GM12865 (cell line): ENCODE results near the gene FCHSD2.
A peak's percentile ranks its signal among the peaks of the same experiment; 100 is the strongest.
"Not testable (repeated sequence)": the region's sequence is repeated elsewhere in the genome, so short reads cannot be mapped to it uniquely, and the experiment has no call there.

ENCODE experiments used
- DNase-seq: peaks from one replicate; pipeline ENCODE4 v3.0.0; 2010; ENCODE audit warnings: low read depth
- H3K4me3 ChIP-seq: 2 replicates; pipeline ENCODE4 v1.5.1; 2011; ENCODE audit warnings: mild to moderate bottlenecking, low read depth, low read length, control low read depth
- TF ChIP-seq, protein P1 (sequence below): IDR thresholded peaks from 2 replicates; pipeline ENCODE4 v1.5.1; 2011; ENCODE audit warnings: low read length, control low read depth, low read depth, inconsistent platforms; ENCODE audit not compliant: insufficient read depth; ENCODE audit errors: missing control alignments

FCHSD2 gene

DNA sequence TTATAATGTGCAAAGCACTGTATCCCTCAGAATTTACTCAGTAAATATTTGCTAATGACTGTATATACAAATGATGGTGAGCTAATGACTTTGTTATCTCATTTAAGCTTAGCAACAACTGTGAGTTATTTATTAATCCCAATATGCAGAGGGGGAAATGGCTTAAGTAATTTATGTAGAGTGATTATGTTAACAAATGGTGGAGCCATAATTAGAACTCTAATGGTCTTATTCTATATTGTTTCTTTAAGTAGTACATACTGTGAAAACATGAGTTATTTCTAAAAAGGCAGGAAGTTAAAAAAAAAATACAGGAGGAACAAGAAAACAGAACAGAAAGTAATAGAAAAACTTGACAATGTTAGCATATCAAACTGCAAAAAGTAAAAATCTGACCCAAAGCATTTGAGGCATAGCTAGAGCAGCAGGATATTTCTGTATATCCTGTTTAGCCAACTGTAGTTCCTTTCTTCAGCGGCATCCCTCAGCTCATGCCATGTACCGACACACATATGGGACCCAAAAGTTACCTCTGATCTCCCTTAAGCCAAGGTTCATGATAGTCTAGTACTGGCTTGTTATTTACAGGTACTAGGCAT is 94.2 kb downstream of the FCHSD2 start:
- peak; percentile 87 for DNase-seq
- H3K4me3 ChIP-seq: peak overlapping the region; percentile 57
- TF ChIP-seq, protein P1, sequence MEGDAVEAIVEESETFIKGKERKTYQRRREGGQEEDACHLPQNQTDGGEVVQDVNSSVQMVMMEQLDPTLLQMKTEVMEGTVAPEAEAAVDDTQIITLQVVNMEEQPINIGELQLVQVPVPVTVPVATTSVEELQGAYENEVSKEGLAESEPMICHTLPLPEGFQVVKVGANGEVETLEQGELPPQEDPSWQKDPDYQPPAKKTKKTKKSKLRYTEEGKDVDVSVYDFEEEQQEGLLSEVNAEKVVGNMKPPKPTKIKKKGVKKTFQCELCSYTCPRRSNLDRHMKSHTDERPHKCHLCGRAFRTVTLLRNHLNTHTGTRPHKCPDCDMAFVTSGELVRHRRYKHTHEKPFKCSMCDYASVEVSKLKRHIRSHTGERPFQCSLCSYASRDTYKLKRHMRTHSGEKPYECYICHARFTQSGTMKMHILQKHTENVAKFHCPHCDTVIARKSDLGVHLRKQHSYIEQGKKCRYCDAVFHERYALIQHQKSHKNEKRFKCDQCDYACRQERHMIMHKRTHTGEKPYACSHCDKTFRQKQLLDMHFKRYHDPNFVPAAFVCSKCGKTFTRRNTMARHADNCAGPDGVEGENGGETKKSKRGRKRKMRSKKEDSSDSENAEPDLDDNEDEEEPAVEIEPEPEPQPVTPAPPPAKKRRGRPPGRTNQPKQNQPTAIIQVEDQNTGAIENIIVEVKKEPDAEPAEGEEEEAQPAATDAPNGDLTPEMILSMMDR: no peak

DNA sequence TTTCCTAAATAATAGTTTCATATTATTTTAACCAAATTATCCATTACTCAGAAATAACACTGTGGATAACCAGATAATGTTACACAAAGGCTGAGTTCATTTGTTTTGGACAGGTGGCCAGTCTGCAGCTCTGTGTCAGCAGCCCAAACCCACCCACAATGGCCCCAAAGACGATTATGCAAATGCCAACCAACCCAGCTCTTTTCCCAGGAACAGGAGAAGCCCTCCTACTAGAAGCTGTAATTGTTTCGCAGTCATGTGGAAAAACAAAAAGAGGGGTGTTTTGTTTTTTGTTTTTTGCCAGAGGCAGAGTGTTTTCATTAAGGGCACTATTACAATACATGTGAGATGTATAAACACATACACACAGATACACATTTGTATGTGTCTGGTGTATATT is 102.1 kb downstream of the FCHSD2 start:
- no peak for DNase-seq
- TF ChIP-seq, protein P1: no peak
- H3K4me3 ChIP-seq: no peak overlapping the region

DNA sequence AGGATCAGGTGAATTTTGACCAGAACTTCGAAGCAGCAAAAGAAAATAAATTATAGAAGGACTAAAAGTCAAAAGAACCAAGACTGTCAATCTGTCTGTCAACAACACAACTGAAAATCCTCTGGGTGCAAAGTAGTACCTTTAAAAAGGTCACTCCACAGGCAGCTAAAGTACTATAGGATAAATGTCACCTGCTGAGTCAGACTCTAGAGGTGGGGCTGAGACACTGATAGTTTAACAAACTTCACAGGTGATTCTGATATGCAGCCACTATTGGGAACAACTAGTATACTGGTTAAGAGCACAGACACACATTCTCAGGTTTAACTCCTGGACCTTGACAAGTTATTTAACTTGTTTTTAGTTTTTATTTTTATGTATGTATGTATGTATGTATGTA is 107.3 kb downstream of the FCHSD2 start:
- DNase-seq: no peak
- TF ChIP-seq, protein P1: no peak
- no peak overlapping the region for H3K4me3 ChIP-seq

DNA sequence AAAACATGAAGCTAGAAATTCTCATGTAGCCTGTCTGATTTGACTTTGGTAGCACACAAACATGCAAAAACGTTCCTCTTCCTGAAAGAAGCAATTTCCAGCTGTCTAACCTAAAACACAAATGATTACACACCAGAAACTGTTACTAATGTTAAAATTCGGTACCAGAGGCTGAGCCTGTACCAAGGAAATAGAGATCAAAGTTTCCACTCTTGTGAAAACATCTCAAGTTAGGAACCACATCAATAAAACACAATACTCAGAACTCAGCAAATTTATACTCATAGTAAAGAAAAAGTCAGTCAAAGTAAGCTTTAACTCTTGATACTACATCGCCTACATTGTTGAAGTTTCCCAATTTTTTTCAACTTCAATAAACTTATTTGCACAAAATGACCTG is 107.8 kb downstream of the FCHSD2 start:
- TF ChIP-seq, protein P1: no peak
- DNase-seq: no peak
- H3K4me3 ChIP-seq: no peak overlapping the region

DNA sequence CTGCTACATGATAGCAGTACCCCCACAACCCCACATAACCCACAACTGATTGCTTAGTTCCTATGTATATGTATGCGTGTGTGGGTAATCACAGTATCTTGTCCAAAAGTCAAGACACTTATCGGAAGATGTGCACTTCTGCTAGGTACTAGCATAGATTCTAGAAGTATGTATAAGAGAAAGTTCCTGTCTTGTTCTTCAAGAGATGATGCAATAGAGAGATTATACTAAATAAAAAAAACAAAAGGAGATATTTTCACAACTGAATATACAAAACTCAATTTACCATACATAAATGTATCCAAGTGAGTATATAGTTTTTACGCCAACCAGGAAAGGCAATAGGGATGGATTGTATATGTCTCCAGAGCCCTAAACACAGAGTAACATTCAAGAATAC is 112.0 kb downstream of the FCHSD2 start:
- TF ChIP-seq, protein P1: no peak
- H3K4me3 ChIP-seq: no peak overlapping the region
- DNase-seq: no peak

DNA sequence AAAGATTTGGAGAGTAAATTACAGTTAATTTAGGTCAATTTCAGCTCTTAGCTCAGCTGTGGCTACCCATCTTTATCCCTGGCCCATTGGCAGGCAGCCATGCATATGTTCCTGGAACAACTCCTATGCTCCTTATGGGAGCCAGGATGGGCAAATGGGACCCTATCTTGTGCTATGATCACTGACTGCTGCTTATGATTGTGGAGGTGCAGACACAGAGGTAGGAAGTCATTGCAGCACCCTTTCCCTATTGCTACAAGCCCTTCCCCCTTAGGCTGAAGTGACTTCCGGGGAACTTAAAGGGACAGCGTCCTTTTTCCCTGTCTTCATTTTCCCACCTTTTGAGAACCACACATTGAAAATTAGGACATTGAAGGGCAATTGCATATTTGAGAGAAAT is 112.7 kb downstream of the FCHSD2 start:
- no peak for DNase-seq
- TF ChIP-seq, protein P1: no peak
- no peak overlapping the region for H3K4me3 ChIP-seq

DNA sequence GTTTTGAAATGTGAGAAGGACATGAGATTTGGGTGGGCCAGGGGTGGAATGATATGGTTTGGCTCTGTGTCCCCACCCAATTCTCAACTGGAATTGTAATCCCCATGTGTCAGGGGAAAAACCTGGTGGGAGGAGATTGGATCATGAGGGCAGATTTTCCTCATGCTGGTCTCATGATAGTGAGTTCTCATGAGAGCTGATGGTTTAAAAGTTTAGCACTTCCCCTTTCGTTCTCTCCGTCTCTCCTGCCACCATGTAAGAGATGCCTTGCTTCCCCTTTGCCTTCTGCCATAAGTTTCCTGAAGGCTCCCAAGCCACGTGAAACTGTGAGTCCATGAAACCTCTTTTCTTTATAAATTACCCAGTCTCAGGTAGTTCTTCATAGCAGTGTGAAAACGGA is 113.5 kb downstream of the FCHSD2 start:
- DNase-seq: no peak
- H3K4me3 ChIP-seq: no peak overlapping the region
- TF ChIP-seq, protein P1: no peak

DNA sequence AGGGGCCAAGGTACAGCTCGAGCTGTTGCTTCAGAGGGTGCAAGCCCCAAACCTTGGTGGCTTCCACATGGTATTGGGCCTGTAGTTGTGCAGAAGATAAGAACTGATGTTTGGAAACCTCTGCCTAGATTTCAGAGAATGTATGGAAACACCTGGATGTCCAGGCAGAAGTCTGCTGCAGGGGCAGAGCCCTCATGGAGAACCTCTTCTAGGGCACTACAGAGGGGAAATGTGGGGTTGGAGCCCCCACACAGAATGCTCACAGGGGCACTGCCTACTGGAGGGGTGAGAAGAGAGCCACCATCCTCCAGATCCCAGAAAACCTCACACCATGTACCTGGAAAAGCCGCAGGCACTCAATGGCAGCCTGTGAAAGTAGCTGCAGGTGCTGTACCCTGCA is 114.3 kb downstream of the FCHSD2 start:
- not testable (repeated sequence) for H3K4me3 ChIP-seq, DNase-seq
